IPS-18a (cell line): Measurements from ENCODE around the gene ZDHHC14.
"Not testable (repeated sequence)": the region's sequence is repeated elsewhere in the genome, so short reads cannot be mapped to it uniquely, and the experiment has no call there.

Source experiments
- H3K27ac ChIP-seq: one replicate; pipeline ENCODE4 v1.5.1; 2013; ENCODE audit warnings: low read length
- H3K27me3 ChIP-seq: one replicate; pipeline ENCODE4 v1.6.1; 2013; ENCODE audit warnings: mild to moderate bottlenecking, low read length; ENCODE audit not compliant: control insufficient read depth, insufficient read depth
- H3K36me3 ChIP-seq: one replicate; pipeline ENCODE4 v1.6.1; 2013; ENCODE audit warnings: low read depth, low read length; ENCODE audit not compliant: control insufficient read depth
- H3K4me1 ChIP-seq: one replicate; pipeline ENCODE4 v1.6.1; 2013; ENCODE audit warnings: low read depth, low read length; ENCODE audit not compliant: control insufficient read depth
- H3K4me3 ChIP-seq: one replicate; pipeline ENCODE4 v1.5.1; 2013; ENCODE audit warnings: low read length
- H3K9ac ChIP-seq: one replicate; pipeline ENCODE4 v1.6.1; 2013; ENCODE audit warnings: mild to moderate bottlenecking, low read length, moderate library complexity
- H3K9me3 ChIP-seq: one replicate; pipeline ENCODE4 v1.6.1; 2013; ENCODE audit warnings: low read depth, low read length; ENCODE audit not compliant: control insufficient read depth

ZDHHC14 gene

GRCh38 chr6:157395199-157395598, 14.2 kb downstream of the ZDHHC14 start:
- not testable (repeated sequence) for H3K36me3 ChIP-seq, H3K27me3 ChIP-seq, H3K4me1 ChIP-seq, H3K4me3 ChIP-seq, H3K27ac ChIP-seq, H3K9ac ChIP-seq
- peaks cover 12% of the 10 kb centered on the region for H3K9me3 ChIP-seq

GRCh38 chr6:157396026-157396425, 15.0 kb downstream of the ZDHHC14 start:
- H3K27ac ChIP-seq: no peak overlapping the region
- peaks cover 3% of the 10 kb centered on the region for H3K9me3 ChIP-seq
- no peaks in the 10 kb centered on the region for H3K27me3 ChIP-seq
- H3K4me3 ChIP-seq: no peak overlapping the region
- peaks cover 6% of the 10 kb centered on the region for H3K4me1 ChIP-seq
- no peak overlapping the region for H3K9ac ChIP-seq
- H3K36me3 ChIP-seq: no peaks in the 10 kb centered on the region

- Histone ChIP-seq H3K9me3 (no peaks in the 10 kb centered on the region), H3K4me1 (peaks cover 6% of the 10 kb centered on the region), H3K9ac (no peak overlapping the region), H3K4me3 (no peak overlapping the region), H3K27ac (no peak overlapping the region), H3K36me3 (no peaks in the 10 kb centered on the region), H3K27me3 (no peaks in the 10 kb centered on the region)
Observed at GRCh38 chr6:157397660-157398059, 16.7 kb downstream of the ZDHHC14 start.

- H3K27ac ChIP-seq: no peak overlapping the region
- no peaks in the 10 kb centered on the region for H3K27me3 ChIP-seq
- no peak overlapping the region for H3K9ac ChIP-seq
- no peak overlapping the region for H3K4me3 ChIP-seq
- peaks cover 7% of the 10 kb centered on the region for H3K4me1 ChIP-seq
- no peaks in the 10 kb centered on the region for H3K9me3 ChIP-seq
- no peaks in the 10 kb centered on the region for H3K36me3 ChIP-seq
Observed at GRCh38 chr6:157398151-157398550, 17.2 kb downstream of the ZDHHC14 start.

- Histone ChIP-seq H3K4me1 (peaks cover 13% of the 10 kb centered on the region), H3K36me3 (no peaks in the 10 kb centered on the region), H3K9ac (no peak overlapping the region), H3K27me3 (no peaks in the 10 kb centered on the region), H3K27ac (no peak overlapping the region), H3K9me3 (no peaks in the 10 kb centered on the region), H3K4me3 (no peak overlapping the region)
Observed at GRCh38 chr6:157400676-157401075, 19.7 kb downstream of the ZDHHC14 start.

- H3K36me3 ChIP-seq: no peaks in the 10 kb centered on the region
- no peaks in the 10 kb centered on the region for H3K27me3 ChIP-seq
- no peak overlapping the region for H3K27ac ChIP-seq
- peaks cover 21% of the 10 kb centered on the region for H3K4me1 ChIP-seq
- H3K9me3 ChIP-seq: no peaks in the 10 kb centered on the region
- no peak overlapping the region for H3K4me3 ChIP-seq
- no peak overlapping the region for H3K9ac ChIP-seq
Observed at GRCh38 chr6:157401734-157402338, 20.8 kb downstream of the ZDHHC14 start.

GRCh38 chr6:157402996-157403685, 22.2 kb downstream of the ZDHHC14 start:
- no peak overlapping the region for H3K4me3 ChIP-seq
- peaks cover 21% of the 10 kb centered on the region for H3K4me1 ChIP-seq
- no peak overlapping the region for H3K27ac ChIP-seq
- H3K9me3 ChIP-seq: no peaks in the 10 kb centered on the region
- no peaks in the 10 kb centered on the region for H3K36me3 ChIP-seq
- H3K27me3 ChIP-seq: no peaks in the 10 kb centered on the region
- no peak overlapping the region for H3K9ac ChIP-seq

GRCh38 chr6:157403686-157404051, 22.7 kb downstream of the ZDHHC14 start:
- no peak overlapping the region for H3K9ac ChIP-seq
- H3K27ac ChIP-seq: no peak overlapping the region
- H3K9me3 ChIP-seq: no peaks in the 10 kb centered on the region
- no peaks in the 10 kb centered on the region for H3K36me3 ChIP-seq
- H3K27me3 ChIP-seq: no peaks in the 10 kb centered on the region
- H3K4me3 ChIP-seq: no peak overlapping the region
- H3K4me1 ChIP-seq: peaks cover 16% of the 10 kb centered on the region

- Histone ChIP-seq H3K4me1 (peaks cover 16% of the 10 kb centered on the region), H3K4me3 (no peak overlapping the region), H3K9ac (no peak overlapping the region), H3K27me3 (no peaks in the 10 kb centered on the region), H3K36me3 (no peaks in the 10 kb centered on the region), H3K27ac (no peak overlapping the region), H3K9me3 (no peaks in the 10 kb centered on the region)
Observed at GRCh38 chr6:157405986-157406385, 25.0 kb downstream of the ZDHHC14 start.

- no peaks in the 10 kb centered on the region for H3K27me3 ChIP-seq
- peaks cover 16% of the 10 kb centered on the region for H3K4me1 ChIP-seq
- no peaks in the 10 kb centered on the region for H3K36me3 ChIP-seq
- H3K4me3 ChIP-seq: no peak overlapping the region
- no peak overlapping the region for H3K9ac ChIP-seq
- H3K27ac ChIP-seq: no peak overlapping the region
- no peaks in the 10 kb centered on the region for H3K9me3 ChIP-seq
Observed at GRCh38 chr6:157406661-157407060, 25.7 kb downstream of the ZDHHC14 start.

- Histone ChIP-seq H3K9ac (no peak overlapping the region), H3K27ac (no peak overlapping the region), H3K36me3 (no peaks in the 10 kb centered on the region), H3K27me3 (no peaks in the 10 kb centered on the region), H3K9me3 (no peaks in the 10 kb centered on the region), H3K4me3 (no peak overlapping the region), H3K4me1 (peaks cover 16% of the 10 kb centered on the region)
Observed at GRCh38 chr6:157407646-157408045, 26.7 kb downstream of the ZDHHC14 start.

- H3K36me3 ChIP-seq, H3K9me3 ChIP-seq, H3K4me3 ChIP-seq, H3K9ac ChIP-seq, H3K27ac ChIP-seq, H3K27me3 ChIP-seq: not testable (repeated sequence)
- peaks cover 13% of the 10 kb centered on the region for H3K4me1 ChIP-seq
Observed at GRCh38 chr6:157408427-157408826, 27.4 kb downstream of the ZDHHC14 start.
